Hematopoietic multipotent progenitor cell treated with erythropoietin and hydrocortisone succinate and interleukin-3 and kit ligand, for 8 days (in vitro differentiated cells): ENCODE results near the gene C1D.

ENCODE experiments used
- DNase-seq: peaks from one replicate; pipeline ENCODE4 v3.0.0-alpha.2; 2015

The C1D gene, protein sequence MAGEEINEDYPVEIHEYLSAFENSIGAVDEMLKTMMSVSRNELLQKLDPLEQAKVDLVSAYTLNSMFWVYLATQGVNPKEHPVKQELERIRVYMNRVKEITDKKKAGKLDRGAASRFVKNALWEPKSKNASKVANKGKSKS

DNA sequence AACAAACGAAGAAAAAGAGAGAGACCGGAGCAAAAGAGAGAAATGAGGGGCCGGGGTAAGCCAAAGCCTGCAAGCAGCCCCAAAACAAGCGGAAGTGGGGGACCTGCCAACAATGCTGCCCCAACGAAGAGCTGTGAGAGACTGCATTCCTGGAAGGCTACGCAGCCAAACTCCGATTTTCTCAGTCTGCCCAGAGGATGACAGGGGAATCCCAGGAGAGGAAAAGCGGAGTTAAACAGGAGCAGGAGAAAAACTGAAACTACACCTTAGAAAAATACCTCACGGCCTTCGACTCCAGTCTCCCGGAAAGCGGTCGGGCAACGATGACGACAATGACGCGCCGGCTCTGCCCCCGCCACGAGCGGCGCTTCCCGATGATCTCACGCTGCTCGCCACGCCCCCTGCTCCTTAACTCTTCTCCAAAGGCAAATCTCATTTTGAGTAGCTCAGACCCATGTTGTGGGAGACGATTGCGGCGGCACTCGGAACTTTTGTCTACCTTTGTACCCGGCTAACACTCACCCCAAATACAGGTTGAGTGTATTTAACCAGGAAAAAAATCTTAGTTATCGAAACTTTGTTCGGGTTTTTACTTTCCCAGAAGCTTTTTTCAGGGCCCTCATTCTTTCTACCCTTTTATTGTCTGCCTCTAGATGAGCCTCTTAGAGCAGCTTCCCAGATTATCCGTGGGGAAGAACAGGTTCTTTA, at the start of gene C1D:
Gene C1D (minus strand): TSS at position 325 of the 708 bp plus-strand sequence. CDS start 15,694 bp downstream, outside the sequence.
- DNase-seq = peak; percentile 90

DNA sequence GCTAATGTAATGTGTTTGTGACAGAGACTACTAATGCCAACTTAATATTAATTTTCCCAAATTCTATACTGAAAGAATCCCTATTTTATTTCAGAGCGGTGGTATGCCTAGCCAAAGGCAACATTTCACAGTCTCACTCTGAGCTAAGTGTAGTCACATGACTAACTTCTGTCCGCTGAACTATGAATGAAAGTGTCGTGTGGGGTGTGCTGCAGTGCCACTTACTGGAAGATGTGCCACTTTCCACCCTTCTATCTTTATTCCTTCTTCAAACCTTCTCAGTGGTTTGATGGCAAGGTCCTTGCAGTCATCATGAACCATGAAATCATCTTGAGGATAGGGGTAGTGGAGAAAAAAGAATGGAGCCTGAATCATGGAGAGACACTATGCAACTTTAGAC, 47.3 kb upstream of the C1D start:
- peak; percentile 60 for DNase-seq

DNA sequence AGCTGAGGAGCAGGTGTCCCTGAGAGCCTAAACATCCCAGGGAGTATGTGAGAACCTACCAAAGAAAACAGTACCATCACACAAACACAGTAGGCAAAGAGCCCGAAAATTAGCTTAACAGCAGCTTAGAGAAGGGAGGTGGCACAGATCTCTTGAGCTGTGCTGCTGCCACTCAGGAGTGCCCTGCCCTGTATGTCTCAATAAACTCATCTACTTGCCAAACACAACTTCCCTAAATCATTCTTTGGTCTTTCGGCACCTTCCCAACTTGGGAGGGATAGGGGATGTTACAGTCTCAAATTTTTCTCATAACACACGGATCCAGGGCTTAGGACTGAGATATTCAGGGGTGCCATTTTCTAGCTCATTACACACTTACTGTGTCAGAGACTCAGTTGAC, 45.3 kb upstream of the C1D start:
- no peak for DNase-seq

DNA sequence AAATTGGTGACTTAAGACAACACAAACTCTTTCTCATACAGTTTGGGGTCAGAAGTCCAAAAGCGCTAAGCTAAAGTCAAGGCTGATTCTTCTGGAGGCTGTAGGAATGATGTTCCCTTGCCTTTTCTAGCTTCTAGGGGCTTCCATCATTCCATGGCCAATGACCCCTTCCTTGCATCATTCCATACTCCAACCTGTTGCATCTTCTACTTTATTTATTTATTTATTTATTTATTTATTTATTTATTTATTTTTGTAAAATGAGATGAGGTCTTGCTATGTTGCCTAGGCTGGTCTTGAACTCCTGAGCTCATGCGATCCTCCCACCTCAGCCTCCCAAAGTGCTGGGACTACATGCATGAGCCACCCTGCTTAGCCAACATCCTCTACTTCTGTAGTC, 44.7 kb upstream of the C1D start:
- DNase-seq = no peak

DNA sequence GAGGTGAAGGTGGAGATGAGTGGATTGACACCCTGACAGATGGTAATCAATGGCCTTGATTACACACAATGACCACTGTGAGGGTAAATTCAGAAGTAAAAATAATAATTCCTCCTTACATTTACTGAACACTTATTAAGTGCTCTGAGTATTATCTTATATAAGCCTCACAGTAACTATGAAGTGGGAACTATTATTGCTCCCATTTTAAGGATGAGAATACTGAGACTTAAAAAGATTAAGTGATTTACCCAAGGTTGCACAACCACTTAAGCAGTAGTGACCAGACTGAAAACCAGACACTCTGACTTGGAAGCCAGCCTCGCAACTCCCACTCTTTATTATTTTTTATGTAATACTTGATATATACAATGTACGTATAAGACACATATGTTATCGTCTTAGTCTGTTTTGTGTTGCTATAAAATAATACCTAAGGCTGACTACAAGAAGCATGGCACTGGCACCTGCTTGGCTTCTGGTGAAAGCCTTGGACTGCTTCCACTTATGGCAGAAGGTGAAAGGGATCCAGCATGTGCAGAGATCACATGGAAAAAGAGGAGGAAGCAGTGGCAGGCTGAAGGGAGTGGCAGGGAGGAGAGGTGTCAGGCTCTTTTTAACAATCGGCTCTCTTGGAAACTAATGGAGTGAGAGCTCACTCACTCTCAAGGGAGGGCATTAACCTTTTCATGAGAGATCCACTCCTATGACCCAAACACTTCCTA, 41.5 kb upstream of the C1D start:
- no peak for DNase-seq

DNA sequence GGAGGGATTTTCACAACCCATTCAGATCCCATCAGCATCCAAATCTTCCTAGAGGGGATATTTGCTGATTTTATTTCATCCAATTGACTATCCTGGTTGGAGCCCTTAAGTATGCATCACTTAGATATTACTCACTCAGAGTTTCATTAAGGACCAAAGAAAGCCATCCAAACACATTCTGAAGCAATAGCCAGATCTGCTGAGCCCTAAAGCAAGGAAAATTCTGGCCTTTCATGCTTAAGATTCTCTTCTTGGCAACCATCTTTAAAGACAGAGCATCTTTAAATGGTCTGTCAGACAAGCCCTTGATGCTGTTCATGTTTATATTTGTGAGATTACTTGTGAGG, 40.9 kb upstream of the C1D start:
- no peak for DNase-seq

DNA sequence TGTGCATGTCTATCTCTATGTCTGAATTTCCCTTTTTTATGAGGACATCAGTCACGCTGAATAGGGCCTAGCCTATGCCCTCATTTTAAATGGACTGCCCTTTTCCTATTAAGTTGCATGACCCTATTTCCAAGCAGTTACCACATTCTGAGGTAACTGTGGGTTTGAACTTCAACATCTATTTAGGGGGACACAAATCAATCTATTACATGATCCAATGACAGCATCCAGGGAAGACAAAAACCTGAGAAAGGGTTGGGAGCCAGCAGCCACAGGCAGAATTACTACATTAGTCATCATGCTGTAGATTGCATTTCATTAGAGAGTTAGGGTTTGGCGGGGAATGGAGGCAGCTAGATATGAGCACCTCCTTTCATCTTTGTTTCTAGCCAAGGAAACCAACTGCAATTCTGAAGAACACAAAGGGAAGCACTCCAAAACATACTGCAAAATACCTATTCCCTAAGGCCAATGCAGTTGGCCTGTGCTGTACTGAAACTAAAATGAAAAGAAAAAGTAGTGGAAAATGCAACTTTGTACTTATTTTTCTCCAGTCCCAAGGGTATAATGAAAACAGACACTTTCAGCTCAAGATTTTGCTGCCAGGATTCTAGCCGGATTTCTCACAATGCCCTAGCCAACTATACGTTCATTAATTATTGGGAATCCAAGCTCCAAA, 40.4 kb upstream of the C1D start:
- no peak for DNase-seq

DNA sequence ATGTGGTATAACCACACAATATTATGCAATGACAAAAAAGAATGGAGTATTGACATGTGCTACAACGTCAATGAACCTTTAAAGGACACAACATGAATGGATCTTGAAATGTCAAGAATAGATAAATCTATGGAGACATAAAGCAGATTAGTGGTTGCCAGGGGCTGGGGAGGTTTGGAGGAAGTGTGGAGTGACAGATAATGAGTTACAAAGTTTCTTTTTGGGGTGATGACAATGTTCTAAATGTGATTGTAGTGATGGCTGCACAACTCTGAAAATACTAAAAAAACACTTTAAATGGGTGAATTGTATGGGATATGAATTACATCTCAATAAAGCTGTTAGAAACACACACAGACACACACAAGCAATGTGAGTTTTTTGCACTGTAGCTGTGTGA, 37.4 kb upstream of the C1D start:
- DNase-seq = peak; percentile 72

DNA sequence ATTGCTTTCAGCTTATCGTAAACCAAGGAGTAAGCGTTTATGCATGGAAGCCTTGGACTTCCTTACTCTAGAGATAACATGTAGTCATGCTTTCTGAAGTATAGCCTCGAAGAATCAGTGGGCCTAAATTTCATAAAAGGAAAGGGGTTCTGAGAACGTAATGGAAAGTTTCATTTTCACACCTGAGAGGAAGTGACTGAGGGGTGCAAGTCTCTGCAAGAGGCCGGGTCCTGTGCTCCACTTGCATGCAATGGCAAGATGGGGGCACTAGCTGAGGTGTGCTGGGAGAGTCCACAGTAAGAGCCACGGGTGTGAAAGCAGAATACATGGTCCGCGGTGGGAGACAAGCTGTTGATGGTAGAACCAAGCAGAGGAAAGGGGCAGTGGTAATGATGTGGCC, 36.5 kb upstream of the C1D start:
- DNase-seq = no peak

DNA sequence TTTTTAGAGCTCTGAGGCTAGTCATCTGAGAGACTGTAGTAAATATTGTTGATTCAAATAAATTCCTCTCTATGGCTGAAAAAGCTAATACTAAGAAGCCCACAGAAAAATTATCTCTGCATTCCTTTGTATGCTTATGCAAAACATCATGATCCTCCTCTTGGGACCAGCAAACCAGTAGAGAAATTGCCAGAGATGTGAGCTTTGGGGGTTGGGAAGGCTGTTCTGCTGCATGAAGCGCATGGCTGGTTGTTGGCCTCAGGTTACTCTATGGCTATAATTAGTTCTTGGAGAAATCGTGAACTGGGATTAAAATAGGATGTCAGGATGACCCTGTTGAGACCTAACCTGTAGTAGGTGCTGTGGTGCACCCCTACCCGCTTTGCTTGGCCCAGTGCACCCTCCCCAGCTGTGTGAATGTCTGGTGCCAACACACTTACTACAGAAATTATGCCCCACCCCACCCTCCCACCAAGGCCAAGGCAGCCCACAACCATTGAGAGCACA, 35.5 kb upstream of the C1D start:
- no peak for DNase-seq

DNA sequence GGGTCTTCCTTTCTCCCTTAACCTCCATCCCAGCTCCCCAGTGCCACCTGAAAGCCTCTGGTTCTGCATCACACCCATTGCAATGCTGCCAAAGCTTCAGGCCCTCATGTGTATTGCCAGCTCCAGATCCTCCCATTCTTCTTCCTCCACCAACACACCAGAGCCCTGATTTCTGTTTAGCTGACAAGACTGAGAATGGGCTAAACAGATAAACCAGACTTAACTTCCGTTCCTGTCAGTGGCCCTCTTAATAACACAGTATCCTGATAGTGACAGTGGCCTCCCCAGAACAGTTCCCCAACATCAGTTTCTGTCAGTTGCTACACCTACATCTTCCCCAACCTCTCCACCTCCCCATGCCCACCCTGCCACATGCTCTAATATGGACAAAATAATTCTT, 31.3 kb upstream of the C1D start:
- peak; percentile 16 for DNase-seq

DNA sequence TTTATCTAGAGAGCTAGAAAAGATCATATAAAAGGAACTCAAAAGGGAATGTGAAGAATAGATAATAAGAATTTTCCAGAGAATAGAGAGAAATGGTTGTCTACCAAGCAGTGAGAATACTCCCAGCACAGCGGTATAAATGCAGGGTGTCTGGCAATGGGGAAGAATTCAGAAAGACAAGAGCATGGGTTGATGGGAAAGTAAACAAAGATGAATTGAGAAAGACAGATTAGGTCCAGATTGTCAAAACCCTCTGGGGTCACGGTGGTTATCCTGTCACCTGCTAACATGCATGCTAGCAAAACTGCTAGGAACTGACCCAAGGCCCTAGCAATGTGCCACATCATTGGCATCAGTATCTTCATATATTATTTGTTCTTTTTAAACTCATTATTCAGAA, 30.8 kb upstream of the C1D start:
- DNase-seq = no peak

DNA sequence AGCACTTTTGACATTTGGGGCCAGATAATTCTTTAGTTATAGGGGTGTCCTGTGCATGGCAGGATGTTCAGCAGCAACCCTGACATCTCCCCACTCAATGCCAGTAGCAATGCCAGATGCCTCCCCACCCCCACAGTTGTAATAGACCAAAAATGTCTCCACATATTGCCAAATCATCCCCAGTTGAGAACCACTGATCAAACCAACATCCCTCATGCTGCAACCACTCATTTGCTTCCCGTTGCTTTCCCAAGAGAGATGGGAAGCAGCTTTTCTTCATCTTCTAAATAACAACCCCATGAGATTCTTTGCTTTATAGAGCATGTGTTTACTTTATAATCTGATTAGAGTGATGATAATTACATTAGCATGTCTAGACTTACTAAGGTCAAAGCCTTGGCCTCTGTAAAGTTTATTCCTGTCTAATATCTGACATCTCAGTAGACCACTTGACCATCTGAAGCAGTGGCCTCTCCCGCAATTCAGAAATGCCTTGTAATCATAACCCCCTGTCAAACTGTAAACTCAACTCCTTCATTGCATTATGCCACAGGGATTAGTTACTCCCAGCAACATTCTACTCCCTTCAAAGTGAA, 28.7 kb upstream of the C1D start:
- DNase-seq = no peak

DNA sequence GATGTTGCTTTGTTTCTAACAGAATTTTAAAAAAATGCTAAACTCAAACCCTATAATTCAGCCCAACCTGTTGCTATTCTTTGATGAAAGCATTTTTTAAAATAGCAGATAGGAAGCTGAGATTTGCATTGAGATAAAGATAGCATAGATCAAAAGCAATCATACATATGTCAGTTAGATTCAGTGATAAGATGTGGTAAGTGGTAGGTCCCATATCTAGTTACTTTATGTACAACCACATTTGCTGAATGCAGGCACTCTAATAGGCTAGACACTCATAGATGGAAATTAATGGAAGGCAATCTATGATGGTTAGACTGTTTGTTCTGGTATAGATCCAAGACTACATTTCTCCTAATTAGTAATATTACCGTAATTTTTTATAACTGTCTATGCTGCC, 27.2 kb upstream of the C1D start:
- DNase-seq = no peak

DNA sequence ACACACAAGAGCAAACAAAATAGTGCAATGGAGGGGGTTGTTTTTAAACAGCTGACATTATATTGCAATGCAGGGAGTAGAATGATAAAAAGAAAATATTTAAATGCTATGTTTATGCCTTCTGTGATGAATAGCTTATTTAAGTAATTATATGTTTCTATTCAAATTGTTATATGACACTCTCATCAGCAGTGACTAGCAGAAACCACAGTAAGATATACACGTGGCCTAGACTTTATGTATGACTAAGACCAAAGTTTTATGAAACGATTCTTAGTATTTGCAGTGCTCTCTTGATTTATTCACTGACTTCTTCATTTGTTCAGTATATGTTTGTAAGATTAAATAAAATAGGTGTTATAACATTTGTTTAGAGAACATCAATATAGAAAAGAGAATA, 26.1 kb upstream of the C1D start:
- DNase-seq = no peak

DNA sequence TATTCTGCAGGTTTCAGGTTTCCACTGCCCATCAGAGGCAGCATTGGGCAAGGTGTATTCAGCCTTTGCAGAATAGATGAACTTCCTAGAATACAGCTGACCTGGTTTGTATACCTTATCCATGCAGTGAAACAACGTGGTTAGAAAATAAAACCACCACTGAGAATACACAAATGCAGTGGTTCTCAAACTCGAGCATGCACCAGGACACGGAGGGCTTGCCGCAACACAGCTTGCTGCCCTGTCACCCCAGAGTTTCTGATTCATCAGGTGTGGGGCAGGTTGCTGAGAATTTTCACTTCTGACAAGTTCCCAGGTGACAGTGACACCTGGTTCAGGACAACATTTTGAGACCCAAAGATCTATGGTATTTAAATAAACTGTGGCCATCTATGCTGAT, 23.4 kb upstream of the C1D start:
- DNase-seq = no peak

DNA sequence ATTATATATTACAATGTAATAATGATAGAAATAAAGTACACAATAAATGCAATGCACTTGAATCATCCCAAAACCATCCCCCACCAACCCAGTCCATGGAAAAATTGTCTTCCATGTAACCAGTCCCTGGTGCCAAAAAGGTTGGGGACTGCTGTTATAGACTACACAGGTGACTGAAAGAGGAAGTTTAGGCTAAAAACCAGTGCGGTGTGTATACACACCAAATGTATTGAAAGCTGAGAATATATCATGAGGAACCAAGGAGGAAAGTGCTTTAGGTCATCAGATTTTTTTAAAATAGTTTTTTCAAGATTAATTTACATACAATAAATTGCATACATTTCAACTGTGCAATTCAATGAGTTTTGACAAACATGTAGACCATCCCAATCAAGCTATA, 20.5 kb upstream of the C1D start:
- no peak for DNase-seq

DNA sequence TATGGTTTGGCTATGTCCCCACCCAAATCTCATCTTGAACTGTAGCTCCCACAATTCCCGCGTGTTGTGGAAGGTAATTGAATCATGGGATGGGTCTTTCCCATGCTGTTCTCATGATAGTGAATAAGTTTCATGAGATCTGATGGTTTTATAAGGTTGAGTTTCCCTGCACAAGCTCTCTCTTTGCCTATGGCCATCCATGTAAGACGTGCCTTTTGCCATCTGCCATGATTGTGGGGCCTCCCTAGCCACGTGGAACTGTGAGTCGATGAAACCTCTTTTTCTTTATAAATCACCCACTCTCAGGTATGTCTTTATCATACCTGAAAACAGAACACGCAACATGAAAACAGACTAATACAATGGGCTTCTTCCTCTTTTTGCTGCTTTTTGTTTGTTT, 11.2 kb upstream of the C1D start:
- no peak for DNase-seq

DNA sequence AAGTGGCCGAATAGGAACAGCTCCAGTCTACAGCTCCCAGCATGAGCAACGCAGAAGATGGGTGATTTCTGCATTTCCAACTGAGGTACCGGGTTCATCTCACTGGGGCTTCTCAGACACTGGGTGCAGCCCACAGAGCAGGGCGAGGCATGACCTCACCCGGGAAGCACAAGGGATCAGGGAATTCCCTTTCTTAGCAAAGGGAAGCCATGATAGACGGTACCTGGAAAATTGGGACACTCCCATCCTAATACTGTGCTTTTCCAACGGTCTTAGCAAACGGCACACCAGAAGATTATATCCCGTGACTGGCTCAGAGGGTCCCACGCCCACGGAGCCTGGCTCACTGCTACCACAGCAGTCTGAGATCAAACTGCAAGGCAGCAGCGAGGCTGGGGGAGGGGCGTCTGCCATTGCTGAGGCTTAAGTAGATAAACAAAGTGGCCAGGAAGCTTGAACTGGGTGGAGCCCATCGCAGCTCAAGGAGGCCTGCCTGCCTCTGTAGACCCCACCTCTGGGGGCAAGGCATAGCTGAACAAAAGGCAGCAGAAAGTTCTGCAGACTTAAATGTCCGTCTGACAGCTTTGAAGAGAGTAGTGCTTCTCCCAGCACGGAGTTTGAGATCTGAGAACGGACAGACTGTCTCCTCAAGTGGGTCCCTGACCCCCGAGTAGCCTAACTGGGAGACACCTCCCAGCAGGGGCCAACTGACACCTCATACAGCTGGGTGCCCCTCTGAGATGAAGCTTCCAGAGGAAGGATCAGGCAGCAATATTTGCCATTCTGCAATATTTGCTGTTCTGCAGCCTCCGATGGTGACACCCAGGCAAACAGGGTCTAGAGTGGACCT, 1.2 kb upstream of the C1D start:
- peak; percentile 60 for DNase-seq

DNA sequence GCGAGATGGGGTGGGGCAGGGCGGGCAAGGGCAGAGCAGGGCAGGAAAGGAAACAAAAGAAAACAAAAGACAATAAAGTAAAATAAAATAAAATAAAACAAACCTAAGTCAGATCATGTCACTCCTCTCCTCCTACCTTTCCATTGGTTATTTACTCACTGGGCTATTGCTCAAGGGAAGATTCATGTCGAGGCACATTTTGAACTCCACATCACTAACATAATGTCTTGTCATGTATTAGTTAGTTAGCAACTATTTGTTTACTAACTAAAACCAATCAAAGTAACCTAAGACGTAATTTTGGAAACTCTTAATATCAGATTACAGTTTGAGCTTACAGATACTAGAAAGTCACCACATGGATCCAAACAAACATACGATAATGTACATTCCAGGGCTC, 2.2 kb downstream of the C1D start:
- DNase-seq = no peak

DNA sequence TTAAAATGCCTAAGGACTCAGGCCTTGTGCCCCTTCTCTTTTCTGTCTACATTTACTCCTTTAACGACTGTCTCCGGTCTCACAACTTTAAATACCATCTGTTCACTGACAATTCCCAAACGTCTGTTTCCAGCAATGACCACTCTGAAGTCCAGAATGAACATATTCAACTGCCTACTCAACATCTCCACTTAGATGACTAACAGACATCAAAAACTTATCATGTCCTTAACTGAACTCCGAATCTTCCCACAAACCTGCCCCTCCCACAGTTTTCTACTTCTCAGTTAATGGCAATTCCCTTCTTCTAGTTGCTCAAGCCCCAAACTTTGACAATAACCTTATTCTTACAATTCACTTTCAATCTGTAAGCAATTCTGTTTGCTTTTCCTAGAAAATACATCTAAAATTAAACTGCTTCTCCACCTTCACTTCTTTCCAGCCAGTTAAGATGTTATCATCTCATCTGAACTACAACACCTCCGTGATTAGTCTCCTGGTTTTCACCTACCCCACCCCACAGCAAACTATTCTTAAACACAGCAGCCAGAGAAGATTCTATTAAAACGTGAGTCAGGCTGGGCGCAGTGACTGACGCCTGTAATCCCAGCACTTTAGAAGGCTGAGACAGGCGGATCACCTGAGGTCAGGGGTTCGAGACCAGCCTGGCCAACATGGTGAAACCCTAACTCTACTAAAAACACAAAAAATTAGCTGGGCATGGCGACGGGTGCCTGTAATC, 2.8 kb downstream of the C1D start:
- DNase-seq = no peak
